Smooth muscle cell (in vitro differentiated cells): Measurements from ENCODE around the gene SHTN1. TPM values are rescaled to one million over a fixed set of nuclear protein-coding genes. Genes with fewer than 3 reads are reported as not detected.

ENCODE experiments used
- DNase-seq: peaks from one replicate; lab custom pipeline; 2025; ENCODE audit not compliant: unreplicated experiment; lab: John Stamatoyannopoulos, UW
- H2AFZ ChIP-seq: fragments of 200-600 bp; sonication (generic); 2 replicates; pipeline ENCODE4 v1.6.0; 2016; ENCODE audit warnings: antibody characterized with exemption, low read depth, mild to moderate bottlenecking
- H3F3A ChIP-seq: fragments of 200-600 bp; sonication (generic); 2 replicates; pipeline ENCODE4 v1.6.0; 2017; ENCODE audit warnings: antibody characterized with exemption, low read depth
- H3K27ac ChIP-seq: fragments of 200-600 bp; sonication (generic); 2 replicates; pipeline ENCODE4 v1.5.1; 2016; ENCODE audit warnings: low read depth, mild to moderate bottlenecking
- H3K27me3 ChIP-seq: fragments of 200-600 bp; sonication (generic); 2 replicates; pipeline ENCODE4 v1.6.1; 2016; ENCODE audit warnings: low read depth, mild to moderate bottlenecking
- H3K36me3 ChIP-seq: fragments of 200-600 bp; sonication (generic); 2 replicates; pipeline ENCODE4 v1.5.1; 2016; ENCODE audit warnings: low read depth
- H3K4me1 ChIP-seq: fragments of 200-600 bp; sonication (generic); 2 replicates; pipeline ENCODE4 v1.5.1; 2016; ENCODE audit warnings: low read depth
- H3K4me2 ChIP-seq: fragments of 200-600 bp; sonication (generic); 2 replicates; pipeline ENCODE4 v1.6.0; 2016; ENCODE audit warnings: mild to moderate bottlenecking
- H3K4me3 ChIP-seq: fragments of 200-600 bp; sonication (generic); 2 replicates; pipeline ENCODE4 v1.5.1; 2016; ENCODE audit warnings: mild to moderate bottlenecking
- H3K79me2 ChIP-seq: fragments of 200-600 bp; sonication (generic); 2 replicates; pipeline ENCODE4 v1.6.0; 2016; ENCODE audit warnings: low read depth, mild to moderate bottlenecking
- H3K9ac ChIP-seq: fragments of 200-600 bp; sonication (generic); 2 replicates; pipeline ENCODE4 v1.6.0; 2016; ENCODE audit warnings: low read depth
- H3K9me3 ChIP-seq: fragments of 200-600 bp; sonication (generic); replicated peaks from 2 replicates; pipeline ENCODE4 v1.5.1; 2016; ENCODE audit warnings: low read depth
- H4K20me1 ChIP-seq: fragments of 200-600 bp; sonication (generic); 2 replicates; pipeline ENCODE4 v1.6.0; 2016; ENCODE audit warnings: low read depth
- WGBS: methylation state at CpG from one replicate; pipeline ENCODE4 v1.1.7; 2016; ENCODE audit warnings: low lambda C conversion rate; 5-methylcytosine and 5-hydroxymethylcytosine counted together
- polyA plus RNA-seq: library from polyadenylated mRNA; unstranded; fragments of >200 nt; fragmentation: Nextera tagmentation; extraction: Ambion mirVana; gene quantifications from 2 replicates; pipeline ENCODE4 v1.2.1, GENCODE V29; 2016
- total RNA-seq: library from RNA; depleted of rRNA; stranded (reverse); fragments of >200 nt; gene quantifications from 2 replicates; pipeline ENCODE4 v1.2.3, GENCODE V29; 2014
- TF ChIP-seq, protein P1 (sequence below): fragments of 200-600 bp; sonication (generic); IDR thresholded peaks from 2 replicates; pipeline ENCODE4 v1.5.1; 2017; ENCODE audit warnings: borderline replicate concordance, mild to moderate bottlenecking, antibody characterized with exemption; ENCODE audit not compliant: insufficient read depth, poor library complexity, severe bottlenecking

The SHTN1 gene
- total and polyA plus RNA-seq, 2 experiments from 2014 or later = 1.3 to 39.2 TPM

DNA sequence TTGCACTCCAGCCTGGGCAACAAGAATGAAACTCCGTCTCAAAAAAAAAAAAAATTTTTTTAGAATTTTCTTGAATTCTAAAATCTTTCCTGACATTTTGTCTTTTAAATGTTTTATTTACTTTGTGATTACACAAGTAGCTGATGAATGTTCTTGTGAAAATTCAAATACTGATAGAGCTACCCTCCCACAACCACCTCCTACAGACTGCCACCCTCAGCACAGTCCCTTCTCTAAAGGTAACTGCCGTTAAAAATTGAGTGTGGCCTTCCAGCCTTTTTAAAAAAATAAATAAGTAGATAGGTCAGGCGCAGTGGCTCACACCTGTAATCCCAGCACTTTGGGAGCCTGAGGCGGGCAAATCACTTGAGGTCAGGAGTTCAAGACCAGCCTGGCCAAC lies 140.6 kb downstream of the SHTN1 start:
- H3F3A ChIP-seq = no peaks in the 10 kb centered on the region
- H3K27ac ChIP-seq = no peak overlapping the region
- no peak for DNase-seq
- no peaks in the 10 kb centered on the region for H3K4me1 ChIP-seq
- H2AFZ ChIP-seq = no peak overlapping the region
- no peak overlapping the region for H3K9ac ChIP-seq
- no peaks in the 10 kb centered on the region for H3K79me2 ChIP-seq
- no peaks in the 10 kb centered on the region for H4K20me1 ChIP-seq
- no peak overlapping the region for H3K4me2 ChIP-seq
- TF ChIP-seq, protein P1, sequence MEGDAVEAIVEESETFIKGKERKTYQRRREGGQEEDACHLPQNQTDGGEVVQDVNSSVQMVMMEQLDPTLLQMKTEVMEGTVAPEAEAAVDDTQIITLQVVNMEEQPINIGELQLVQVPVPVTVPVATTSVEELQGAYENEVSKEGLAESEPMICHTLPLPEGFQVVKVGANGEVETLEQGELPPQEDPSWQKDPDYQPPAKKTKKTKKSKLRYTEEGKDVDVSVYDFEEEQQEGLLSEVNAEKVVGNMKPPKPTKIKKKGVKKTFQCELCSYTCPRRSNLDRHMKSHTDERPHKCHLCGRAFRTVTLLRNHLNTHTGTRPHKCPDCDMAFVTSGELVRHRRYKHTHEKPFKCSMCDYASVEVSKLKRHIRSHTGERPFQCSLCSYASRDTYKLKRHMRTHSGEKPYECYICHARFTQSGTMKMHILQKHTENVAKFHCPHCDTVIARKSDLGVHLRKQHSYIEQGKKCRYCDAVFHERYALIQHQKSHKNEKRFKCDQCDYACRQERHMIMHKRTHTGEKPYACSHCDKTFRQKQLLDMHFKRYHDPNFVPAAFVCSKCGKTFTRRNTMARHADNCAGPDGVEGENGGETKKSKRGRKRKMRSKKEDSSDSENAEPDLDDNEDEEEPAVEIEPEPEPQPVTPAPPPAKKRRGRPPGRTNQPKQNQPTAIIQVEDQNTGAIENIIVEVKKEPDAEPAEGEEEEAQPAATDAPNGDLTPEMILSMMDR = no peak
- no peaks in the 10 kb centered on the region for H3K9me3 ChIP-seq
- 90% methylated on average over 4 of the region's 4 CpGs for WGBS
- no peaks in the 10 kb centered on the region for H3K36me3 ChIP-seq
- H3K27me3 ChIP-seq = no peaks in the 10 kb centered on the region
- no peak overlapping the region for H3K4me3 ChIP-seq

DNA sequence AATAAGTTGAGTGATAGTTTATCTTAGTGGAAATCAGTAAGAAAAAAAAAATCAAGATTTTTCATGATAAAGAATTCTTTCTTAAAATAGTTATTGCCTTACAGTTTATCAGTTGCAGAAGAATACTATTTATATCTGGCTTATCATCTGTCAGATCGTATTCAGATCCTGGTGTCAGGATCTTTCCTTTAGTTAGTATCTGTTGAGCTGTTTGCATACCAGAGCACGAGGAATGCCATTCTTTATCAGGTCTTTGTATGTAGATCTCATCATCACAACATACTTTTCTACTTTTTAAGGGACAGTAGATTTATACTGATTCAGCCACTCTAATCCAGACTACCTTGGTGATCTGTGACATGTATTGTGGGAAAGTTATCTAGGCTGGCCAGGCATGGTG lies 143.2 kb downstream of the SHTN1 start:
- Histone ChIP-seq H2AFZ (no peak overlapping the region), H3K4me2 (no peak overlapping the region), H3K4me1 (no peaks in the 10 kb centered on the region), H3K27ac (no peak overlapping the region), H4K20me1 (no peaks in the 10 kb centered on the region), H3K36me3 (no peaks in the 10 kb centered on the region), H3K4me3 (no peak overlapping the region), H3K79me2 (no peaks in the 10 kb centered on the region), H3F3A (no peaks in the 10 kb centered on the region), H3K9ac (no peak overlapping the region), H3K27me3 (no peaks in the 10 kb centered on the region), H3K9me3 (peaks cover 4% of the 10 kb centered on the region)
- 68% methylated on average over 2 of the region's 2 CpGs for WGBS
- TF ChIP-seq, protein P1 = no peak
- DNase-seq = no peak

DNA sequence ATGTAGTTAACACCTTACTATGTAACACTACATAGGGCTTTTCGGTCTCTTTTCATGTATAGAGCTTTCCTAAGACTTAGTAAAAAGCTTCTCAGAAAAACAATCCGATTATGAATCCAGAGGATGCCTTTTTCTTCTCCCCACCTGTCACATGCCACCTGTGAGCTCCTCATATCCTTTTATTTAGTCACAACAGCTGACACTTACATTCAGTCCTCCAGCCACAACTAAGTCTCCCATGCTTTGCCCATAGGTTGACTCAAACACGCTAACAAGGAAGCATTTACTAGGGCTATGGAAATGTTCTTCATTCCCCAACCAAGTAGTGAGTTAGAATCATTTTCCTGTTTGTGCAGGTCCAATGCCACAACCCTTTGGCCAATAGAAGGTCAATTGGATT lies 147.8 kb downstream of the SHTN1 start:
- Histone ChIP-seq H3F3A (no peaks in the 10 kb centered on the region), H3K4me1 (no peaks in the 10 kb centered on the region), H3K79me2 (no peaks in the 10 kb centered on the region), H4K20me1 (no peaks in the 10 kb centered on the region), H2AFZ (no peak overlapping the region), H3K36me3 (no peaks in the 10 kb centered on the region), H3K9me3 (peaks cover 4% of the 10 kb centered on the region), H3K4me3 (no peak overlapping the region), H3K27me3 (no peaks in the 10 kb centered on the region), H3K9ac (no peak overlapping the region), H3K4me2 (no peak overlapping the region), H3K27ac (no peak overlapping the region)
- DNase-seq = no peak
- 96% methylated on average over 3 of the region's 3 CpGs for WGBS
- TF ChIP-seq, protein P1 = no peak

GRCh38 chr10:116853701-116854100 lies 151.3 kb downstream of the SHTN1 start:
- no peaks in the 10 kb centered on the region for H4K20me1 ChIP-seq
- peaks cover 4% of the 10 kb centered on the region for H3K9me3 ChIP-seq
- H2AFZ ChIP-seq = no peak overlapping the region
- peaks cover 7% of the 10 kb centered on the region for H3K4me1 ChIP-seq
- whole genome bisulfite sequencing = 94% methylated on average over 4 of the region's 4 CpGs
- H3K27me3 ChIP-seq = no peaks in the 10 kb centered on the region
- H3K4me2 ChIP-seq = no peak overlapping the region
- no peak for DNase-seq
- no peaks in the 10 kb centered on the region for H3K79me2 ChIP-seq
- no peaks in the 10 kb centered on the region for H3K36me3 ChIP-seq
- no peak overlapping the region for H3K9ac ChIP-seq
- TF ChIP-seq, protein P1 = no peak
- no peak overlapping the region for H3K27ac ChIP-seq
- no peaks in the 10 kb centered on the region for H3F3A ChIP-seq
- H3K4me3 ChIP-seq = no peak overlapping the region
